Trophoblast cell (in vitro differentiated cells and primary cell): ENCODE data around the gene UBALD1.

ENCODE experiments used
- DNase-seq, 2 donors: peaks; one replicate each; pipeline ENCODE4 v3.0.0-alpha.2; 2016
- H2AFZ ChIP-seq: 2 replicates; pipeline ENCODE4 v1.6.1; 2013; ENCODE audit warnings: low read length, moderate library complexity, mild to moderate bottlenecking; ENCODE audit not compliant: insufficient read depth, poor library complexity
- H2AK5ac ChIP-seq: 2 replicates; pipeline ENCODE4 v1.6.1; 2013; ENCODE audit warnings: mild to moderate bottlenecking, low read length
- H2BK120ac ChIP-seq: 2 replicates; pipeline ENCODE4 v1.6.1; 2013; ENCODE audit warnings: low read length, mild to moderate bottlenecking, moderate library complexity; ENCODE audit not compliant: insufficient read depth, poor library complexity
- H2BK12ac ChIP-seq: 2 replicates; pipeline ENCODE4 v1.6.1; 2013; ENCODE audit warnings: mild to moderate bottlenecking, low read length, moderate library complexity
- H2BK5ac ChIP-seq: 2 replicates; pipeline ENCODE4 v1.6.1; 2013; ENCODE audit warnings: low read length, low read depth, moderate library complexity, mild to moderate bottlenecking; ENCODE audit not compliant: poor library complexity
- H3K14ac ChIP-seq: 2 replicates; pipeline ENCODE4 v1.6.1; 2013; ENCODE audit warnings: mild to moderate bottlenecking, low read length
- H3K18ac ChIP-seq: 2 replicates; pipeline ENCODE4 v1.6.1; 2013; ENCODE audit warnings: mild to moderate bottlenecking, low read length
- H3K23ac ChIP-seq: 2 replicates; pipeline ENCODE4 v1.6.1; 2013; ENCODE audit warnings: low read length
- H3K27ac ChIP-seq: 2 replicates; pipeline ENCODE4 v1.5.1; 2013; ENCODE audit warnings: low read depth, mild to moderate bottlenecking, inconsistent platforms, low read length, moderate library complexity
- H3K27me3 ChIP-seq: 2 replicates; pipeline ENCODE4 v1.6.1; 2013; ENCODE audit warnings: inconsistent platforms, mild to moderate bottlenecking, low read length, moderate library complexity; ENCODE audit not compliant: insufficient read depth
- H3K36me3 ChIP-seq, 2 experiments: 1 replicate in 1 of 2; 2 replicates in 1 of 2; pipeline ENCODE4 v1.6.1; 2013; ENCODE audit warnings: low read length in 2 of 2, mild to moderate bottlenecking in 2 of 2, moderate library complexity in 1 of 2; ENCODE audit not compliant: insufficient read depth in 2 of 2, control insufficient read depth in 1 of 2
- H3K4ac ChIP-seq: 2 replicates; pipeline ENCODE4 v1.6.1; 2013; ENCODE audit warnings: low read depth, mild to moderate bottlenecking, low read length, moderate library complexity
- H3K4me1 ChIP-seq, 2 experiments: 1 replicate in 1 of 2; 2 replicates in 1 of 2; pipeline ENCODE4 v1.6.1; 2013; ENCODE audit warnings: low read length in 2 of 2, mild to moderate bottlenecking in 2 of 2, moderate library complexity in 1 of 2; ENCODE audit not compliant: insufficient read depth in 2 of 2, control insufficient read depth in 1 of 2
- H3K4me2 ChIP-seq: 2 replicates; pipeline ENCODE4 v1.6.1; 2013; ENCODE audit warnings: inconsistent platforms, mild to moderate bottlenecking, low read length, moderate library complexity
- H3K4me3 ChIP-seq: 2 replicates; pipeline ENCODE4 v1.5.1; 2013; ENCODE audit warnings: mild to moderate bottlenecking, low read depth, low read length, inconsistent platforms
- H3K79me1 ChIP-seq: one replicate; pipeline ENCODE4 v1.6.1; 2013; ENCODE audit warnings: low read length
- H3K79me2 ChIP-seq: 2 replicates; pipeline ENCODE4 v1.6.1; 2013; ENCODE audit warnings: low read length, mild to moderate bottlenecking; ENCODE audit not compliant: control insufficient read depth, insufficient read depth, poor library complexity
- H3K9ac ChIP-seq: 2 replicates; pipeline ENCODE4 v1.6.1; 2013; ENCODE audit warnings: mild to moderate bottlenecking, low read length
- H3K9me3 ChIP-seq: 2 replicates; pipeline ENCODE4 v1.6.1; 2013; ENCODE audit warnings: low read depth, mild to moderate bottlenecking, control low read depth, inconsistent platforms, low read length; ENCODE audit not compliant: insufficient read depth
- H4K12ac ChIP-seq: 2 replicates; pipeline ENCODE4 v1.6.1; 2013; ENCODE audit warnings: low read depth, mild to moderate bottlenecking, low read length, moderate library complexity
- H4K8ac ChIP-seq: 2 replicates; pipeline ENCODE4 v1.6.1; 2013; ENCODE audit warnings: low read depth, mild to moderate bottlenecking, low read length, moderate library complexity
- H4K91ac ChIP-seq: one replicate; pipeline ENCODE4 v1.6.1; 2013; ENCODE audit warnings: low read depth, mild to moderate bottlenecking, low read length, moderate library complexity
- WGBS: extraction: QIAGEN DNeasy Blood & Tissue Kit; methylation state at CpG from one replicate; pipeline ENCODE4 v1.1.7; 2013; ENCODE audit warnings: missing lambda C conversion rate; ENCODE audit not compliant: insufficient read length, insufficient coverage; ENCODE audit errors: extremely low coverage; 5-methylcytosine and 5-hydroxymethylcytosine counted together

Gene UBALD1

DNA sequence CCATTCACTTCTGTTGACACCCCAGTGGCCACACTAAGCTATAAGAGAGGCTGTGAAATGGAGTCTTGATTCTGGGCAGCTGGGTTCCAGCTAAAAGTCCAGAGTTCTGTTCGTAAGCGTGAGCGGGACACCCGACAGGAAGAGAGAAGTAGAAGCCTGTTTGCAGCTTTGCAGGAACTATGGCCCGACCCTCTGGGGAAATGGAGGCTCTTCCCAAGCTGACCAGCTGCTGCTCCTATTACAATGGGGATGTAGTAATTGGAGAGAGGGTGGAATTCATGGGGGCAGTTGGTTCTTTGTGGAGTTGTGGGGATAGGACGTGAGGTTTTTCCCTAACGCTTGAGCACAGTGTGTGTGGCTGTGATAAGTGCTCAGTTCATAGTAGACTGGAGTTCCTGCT lies 28.4 kb downstream of the UBALD1 start:
- no CpG with 5 or more reads among the region's 7 CpGs for WGBS

DNA sequence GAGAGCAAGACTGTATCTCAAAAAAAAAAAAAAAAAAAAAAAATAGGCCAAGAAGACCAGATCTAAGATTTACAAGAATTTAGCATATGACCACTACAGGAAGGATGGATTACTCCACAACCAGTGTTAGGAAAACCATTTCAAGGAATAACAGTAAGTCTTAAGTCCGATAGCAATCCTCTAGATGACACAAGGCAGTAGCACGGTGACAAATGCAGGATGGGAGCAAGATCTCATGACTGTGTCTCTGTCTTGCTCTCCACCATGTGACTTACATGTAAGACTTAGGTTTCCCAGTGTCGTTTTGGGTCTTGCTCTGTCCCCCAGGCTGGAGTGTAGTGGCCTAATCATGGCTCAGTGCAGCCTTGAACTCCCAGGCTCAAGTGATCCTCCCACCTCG lies 30.8 kb downstream of the UBALD1 start:
- no peak overlapping the region for H3K27ac ChIP-seq
- H2BK5ac ChIP-seq = no peak overlapping the region
- peaks cover 2% of the 10 kb centered on the region for H3K27me3 ChIP-seq
- H3K36me3 ChIP-seq = no peaks in the 10 kb centered on the region
- no peaks in the 10 kb centered on the region for H3K79me2 ChIP-seq
- no peak overlapping the region for H3K9ac ChIP-seq
- H3K4me2 ChIP-seq = no peak overlapping the region
- H3K4ac ChIP-seq = no peak overlapping the region
- H4K91ac ChIP-seq = no peak overlapping the region
- H3K79me1 ChIP-seq = no peaks in the 10 kb centered on the region
- H2BK120ac ChIP-seq = no peak overlapping the region
- DNase-seq = no peak
- H2BK12ac ChIP-seq = no peak overlapping the region
- no peak overlapping the region for H4K12ac ChIP-seq
- WGBS = no CpG with 5 or more reads among the region's 4 CpGs
- no peak overlapping the region for H3K23ac ChIP-seq
- no peak overlapping the region for H3K18ac ChIP-seq
- no peak overlapping the region for H2AK5ac ChIP-seq
- H2AFZ ChIP-seq = no peak overlapping the region
- H3K9me3 ChIP-seq = peaks cover 3% of the 10 kb centered on the region
- no peak overlapping the region for H4K8ac ChIP-seq
- H3K14ac ChIP-seq = no peak overlapping the region
- no peak overlapping the region for H3K4me3 ChIP-seq
- H3K4me1 ChIP-seq = no peaks in the 10 kb centered on the region

More for the DNA sequence above, 28.4 kb downstream of the UBALD1 start:
- Histone ChIP-seq H3K23ac (no peak overlapping the region), H2BK12ac (no peak overlapping the region), H3K9ac (no peak overlapping the region), H3K4me2 (no peak overlapping the region), H3K27me3 (peaks cover 2% of the 10 kb centered on the region), H3K4ac (no peak overlapping the region), H2BK120ac (no peak overlapping the region), H2AK5ac (no peak overlapping the region), H3K27ac (no peak overlapping the region), H3K79me2 (no peaks in the 10 kb centered on the region), H3K9me3 (peaks cover 3% of the 10 kb centered on the region), H3K4me1 (no peaks in the 10 kb centered on the region), H4K12ac (no peak overlapping the region), H3K4me3 (no peak overlapping the region), H4K91ac (no peak overlapping the region), H2AFZ (no peak overlapping the region), H2BK5ac (no peak overlapping the region), H4K8ac (no peak overlapping the region), H3K79me1 (no peaks in the 10 kb centered on the region), H3K18ac (no peak overlapping the region), H3K36me3 (no peaks in the 10 kb centered on the region), H3K14ac (no peak overlapping the region)
- DNase-seq = no peak

DNA sequence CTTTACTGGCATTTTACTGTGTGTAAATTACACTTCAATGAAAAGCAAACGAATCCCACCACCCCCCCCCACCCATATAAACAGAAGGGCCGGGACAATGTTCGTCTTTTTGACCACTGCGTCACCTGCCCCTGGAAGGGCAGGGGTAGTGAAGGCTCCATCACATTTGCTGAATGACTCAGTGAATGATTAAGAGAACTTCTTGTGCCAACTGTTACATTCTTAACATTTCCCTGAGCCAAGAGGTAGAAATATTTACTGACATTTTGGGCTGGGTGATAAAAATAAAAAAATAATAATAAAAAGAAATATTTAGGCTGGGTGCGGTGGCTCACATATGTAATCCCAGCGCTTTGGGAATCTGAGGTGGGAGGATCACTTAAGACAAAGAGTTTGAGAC lies 34.4 kb downstream of the UBALD1 start:
- no peaks in the 10 kb centered on the region for H3K79me1 ChIP-seq
- no peaks in the 10 kb centered on the region for H3K27me3 ChIP-seq
- WGBS = no CpG with 5 or more reads among the region's 6 CpGs
- H4K91ac ChIP-seq = no peak overlapping the region
- H4K8ac ChIP-seq = no peak overlapping the region
- no peaks in the 10 kb centered on the region for H3K79me2 ChIP-seq
- H3K4me1 ChIP-seq = no peaks in the 10 kb centered on the region
- H3K23ac ChIP-seq = no peak overlapping the region
- H3K27ac ChIP-seq = no peak overlapping the region
- no peak overlapping the region for H4K12ac ChIP-seq
- no peak overlapping the region for H2BK120ac ChIP-seq
- no peak for DNase-seq
- H3K14ac ChIP-seq = no peak overlapping the region
- H3K4me3 ChIP-seq = no peak overlapping the region
- no peak overlapping the region for H3K4ac ChIP-seq
- no peak overlapping the region for H3K18ac ChIP-seq
- no peaks in the 10 kb centered on the region for H3K9me3 ChIP-seq
- H2AK5ac ChIP-seq = no peak overlapping the region
- H3K36me3 ChIP-seq = no peaks in the 10 kb centered on the region
- H3K9ac ChIP-seq = no peak overlapping the region
- no peak overlapping the region for H3K4me2 ChIP-seq
- no peak overlapping the region for H2AFZ ChIP-seq
- no peak overlapping the region for H2BK12ac ChIP-seq
- no peak overlapping the region for H2BK5ac ChIP-seq

DNA sequence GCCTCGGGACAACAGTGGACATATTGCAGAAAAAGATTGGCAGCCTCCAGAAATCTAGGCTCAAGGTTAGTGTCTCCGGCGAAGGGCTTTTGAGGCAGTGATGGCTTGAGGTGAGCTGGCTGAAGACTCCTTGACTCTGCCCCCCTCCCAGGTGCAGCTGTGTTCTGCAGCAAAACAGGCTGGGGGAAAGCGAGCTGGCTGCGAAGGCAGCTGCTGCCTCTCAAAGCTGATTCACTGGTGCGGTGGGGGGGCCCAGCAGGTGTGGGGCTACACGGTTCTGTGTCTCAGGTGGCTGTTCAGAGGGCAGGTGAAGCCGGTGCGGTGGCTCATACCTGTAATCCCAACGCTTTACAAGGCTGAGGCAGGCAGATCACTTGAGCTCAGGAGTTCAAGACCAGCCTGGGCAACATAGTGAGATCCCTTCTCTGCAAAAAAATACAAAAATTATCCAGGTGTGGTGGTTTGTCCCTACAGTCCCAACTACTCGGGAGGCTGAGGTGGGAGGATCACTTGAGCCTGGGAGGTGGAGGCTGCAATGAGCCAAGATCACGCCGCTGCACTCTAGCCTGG lies 35.6 kb downstream of the UBALD1 start:
- Histone ChIP-seq H3K4me3 (no peak overlapping the region), H2BK5ac (no peak overlapping the region), H3K18ac (no peak overlapping the region), H3K36me3 (no peaks in the 10 kb centered on the region), H3K9ac (no peak overlapping the region), H4K91ac (no peak overlapping the region), H3K79me2 (no peaks in the 10 kb centered on the region), H2BK12ac (no peak overlapping the region), H4K12ac (no peak overlapping the region), H3K4me1 (no peaks in the 10 kb centered on the region), H2AFZ (no peak overlapping the region), H3K14ac (no peak overlapping the region), H3K9me3 (peaks cover 2% of the 10 kb centered on the region), H3K27me3 (no peaks in the 10 kb centered on the region), H3K4me2 (no peak overlapping the region), H3K4ac (no peak overlapping the region), H3K23ac (no peak overlapping the region), H2BK120ac (no peak overlapping the region), H4K8ac (no peak overlapping the region), H2AK5ac (no peak overlapping the region), H3K27ac (no peak overlapping the region), H3K79me1 (no peaks in the 10 kb centered on the region)
- no CpG with 5 or more reads among the region's 13 CpGs for WGBS
- DNase-seq = no peak
